ENCODE measurements around the gene SAMD3.

DNA sequence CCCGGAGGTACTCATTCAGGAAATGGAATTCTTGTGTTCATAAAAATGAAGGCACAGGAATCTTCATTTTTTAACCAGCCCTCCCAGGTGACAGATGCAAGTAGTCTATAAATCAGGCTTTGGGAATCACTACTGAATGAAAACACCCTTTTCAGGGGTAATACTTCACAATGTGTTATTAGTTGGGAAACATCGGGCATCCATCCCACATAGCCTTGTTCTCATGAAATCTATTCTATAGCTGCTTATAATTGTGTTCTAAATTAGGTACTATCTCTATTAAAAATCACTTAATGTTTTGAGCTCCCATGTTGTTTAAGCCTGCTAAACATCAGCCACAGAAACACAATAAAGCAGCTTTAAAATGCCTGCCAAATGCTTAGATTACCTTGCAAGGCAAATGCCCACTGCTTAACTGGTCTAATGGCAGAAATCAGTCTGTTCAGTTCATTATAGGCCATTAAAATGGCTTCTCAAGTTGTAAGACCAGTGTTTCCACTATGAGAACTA is 109.5 kb downstream of the SAMD3 start:
- TF ChIP-seq, protein P1, sequence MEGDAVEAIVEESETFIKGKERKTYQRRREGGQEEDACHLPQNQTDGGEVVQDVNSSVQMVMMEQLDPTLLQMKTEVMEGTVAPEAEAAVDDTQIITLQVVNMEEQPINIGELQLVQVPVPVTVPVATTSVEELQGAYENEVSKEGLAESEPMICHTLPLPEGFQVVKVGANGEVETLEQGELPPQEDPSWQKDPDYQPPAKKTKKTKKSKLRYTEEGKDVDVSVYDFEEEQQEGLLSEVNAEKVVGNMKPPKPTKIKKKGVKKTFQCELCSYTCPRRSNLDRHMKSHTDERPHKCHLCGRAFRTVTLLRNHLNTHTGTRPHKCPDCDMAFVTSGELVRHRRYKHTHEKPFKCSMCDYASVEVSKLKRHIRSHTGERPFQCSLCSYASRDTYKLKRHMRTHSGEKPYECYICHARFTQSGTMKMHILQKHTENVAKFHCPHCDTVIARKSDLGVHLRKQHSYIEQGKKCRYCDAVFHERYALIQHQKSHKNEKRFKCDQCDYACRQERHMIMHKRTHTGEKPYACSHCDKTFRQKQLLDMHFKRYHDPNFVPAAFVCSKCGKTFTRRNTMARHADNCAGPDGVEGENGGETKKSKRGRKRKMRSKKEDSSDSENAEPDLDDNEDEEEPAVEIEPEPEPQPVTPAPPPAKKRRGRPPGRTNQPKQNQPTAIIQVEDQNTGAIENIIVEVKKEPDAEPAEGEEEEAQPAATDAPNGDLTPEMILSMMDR (IDR thresholded peaks at IDR 0.05), result no peak
- TF ChIP-seq POLR2A (IDR thresholded peaks at IDR 0.05), result no peak
